Islet precursor cell (in vitro differentiated cells): ENCODE measurements around the gene HHIP.

Source experiments
- DNase-seq: peaks from one replicate; pipeline ENCODE4 v3.0.0-alpha.2; 2018

HHIP gene

GRCh38 chr4:144658015-144658567 is 12.1 kb downstream of the HHIP start:
- DNase-seq = no peak

GRCh38 chr4:144658903-144659302 is 12.9 kb downstream of the HHIP start:
- no peak for DNase-seq

DNA sequence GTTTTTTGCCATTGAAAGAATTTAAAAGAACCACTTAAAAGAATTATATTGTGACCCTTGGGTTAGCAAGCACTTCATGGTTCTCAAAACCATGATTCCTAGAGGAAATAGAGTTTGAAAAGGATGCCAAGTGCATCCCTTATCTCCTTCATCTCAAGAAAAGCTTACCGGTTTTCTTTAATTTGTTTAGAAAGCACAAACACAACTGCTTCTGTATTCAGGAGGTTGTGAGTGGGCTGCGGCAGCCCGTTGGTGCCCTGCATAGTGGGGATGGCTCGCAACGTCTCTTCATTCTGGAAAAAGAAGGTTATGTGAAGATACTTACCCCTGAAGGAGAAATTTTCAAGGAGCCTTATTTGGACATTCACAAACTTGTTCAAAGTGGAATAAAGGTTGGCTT is 13.5 kb downstream of the HHIP start:
- DNase-seq = no peak

DNA sequence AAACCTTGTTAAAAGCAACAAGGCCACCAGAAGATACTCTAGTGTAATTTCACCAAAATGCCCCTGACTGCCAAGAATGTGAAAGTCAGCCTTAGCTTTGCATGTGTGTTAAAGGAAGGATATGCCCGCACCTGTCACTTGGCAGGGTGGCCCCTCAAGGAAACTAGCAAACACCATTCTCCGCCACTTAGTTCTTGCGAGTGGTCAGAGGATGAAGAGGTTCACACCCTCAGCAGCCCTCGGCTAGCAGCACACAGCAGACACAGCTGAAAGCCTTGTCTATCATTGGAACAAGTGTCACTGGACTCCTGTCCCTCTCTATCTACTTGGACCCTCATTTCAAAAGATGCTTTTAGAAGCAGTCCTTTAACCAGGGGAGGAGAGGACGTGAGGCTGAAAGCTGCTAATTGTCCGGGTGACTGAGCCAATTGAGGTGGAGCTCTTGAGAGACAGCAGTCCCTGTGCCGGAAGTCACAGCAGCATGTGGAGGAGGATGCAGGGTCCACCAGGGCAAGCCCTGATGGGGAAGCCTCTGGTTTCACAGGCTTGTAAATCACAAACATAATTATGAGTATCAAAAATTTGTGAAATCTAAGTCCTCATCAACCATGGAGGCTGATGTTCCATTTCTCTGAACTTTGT is 18.0 kb downstream of the HHIP start:
- DNase-seq = no peak

- DNase-seq = peak; percentile 54
These were observed 20.7 kb downstream of the HHIP start for GRCh38 chr4:144666539-144667175.

GRCh38 chr4:144667500-144667899 is 21.5 kb downstream of the HHIP start:
- DNase-seq = no peak

GRCh38 chr4:144670776-144671175 is 24.8 kb downstream of the HHIP start:
- DNase-seq = no peak

DNA sequence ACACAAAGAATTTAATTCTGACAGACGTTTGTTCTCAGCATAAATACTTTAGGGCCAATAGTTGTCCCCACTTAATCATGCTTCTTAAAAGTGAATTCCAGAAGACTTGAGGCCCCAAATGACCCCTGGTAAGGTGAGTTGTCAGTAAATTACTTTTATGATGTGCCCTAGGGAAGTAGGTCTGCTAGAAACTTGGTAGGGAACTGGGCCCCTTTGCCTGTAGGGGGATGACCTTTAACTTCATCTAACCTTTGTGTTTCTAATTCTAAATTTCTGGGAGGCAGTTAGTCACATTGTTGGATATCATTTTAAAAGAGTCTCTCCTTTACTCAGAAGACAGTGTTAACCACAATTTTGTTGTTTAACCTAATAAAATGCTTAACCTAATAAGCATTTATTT is 28.8 kb downstream of the HHIP start:
- no peak for DNase-seq

GRCh38 chr4:144681806-144682205 is 35.9 kb downstream of the HHIP start:
- no peak for DNase-seq

- no peak for DNase-seq
These were observed 37.6 kb downstream of the HHIP start for GRCh38 chr4:144683516-144683915.

GRCh38 chr4:144685911-144686310 is 40.0 kb downstream of the HHIP start:
- no peak for DNase-seq

DNA sequence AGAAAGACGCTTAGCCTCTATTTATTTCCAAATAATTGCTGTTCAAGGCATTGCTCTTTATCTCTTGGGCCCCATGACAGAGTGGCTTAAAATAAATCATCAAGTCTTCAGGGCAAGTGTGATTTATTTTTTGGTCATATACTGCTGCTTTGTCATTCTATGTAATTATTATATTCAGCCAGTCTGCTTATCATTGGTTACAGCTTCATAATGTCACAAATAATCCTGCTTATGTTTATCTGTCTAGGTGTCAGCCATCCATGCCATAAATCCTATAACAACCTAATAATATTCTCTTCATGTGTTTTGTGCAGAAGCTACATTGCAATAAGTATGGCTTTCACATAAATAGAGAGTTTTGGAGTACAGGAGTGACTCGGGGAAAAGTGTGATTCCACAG is 41.0 kb downstream of the HHIP start:
- no peak for DNase-seq

- no peak for DNase-seq
These were observed 41.5 kb downstream of the HHIP start for GRCh38 chr4:144687466-144687865.

DNA sequence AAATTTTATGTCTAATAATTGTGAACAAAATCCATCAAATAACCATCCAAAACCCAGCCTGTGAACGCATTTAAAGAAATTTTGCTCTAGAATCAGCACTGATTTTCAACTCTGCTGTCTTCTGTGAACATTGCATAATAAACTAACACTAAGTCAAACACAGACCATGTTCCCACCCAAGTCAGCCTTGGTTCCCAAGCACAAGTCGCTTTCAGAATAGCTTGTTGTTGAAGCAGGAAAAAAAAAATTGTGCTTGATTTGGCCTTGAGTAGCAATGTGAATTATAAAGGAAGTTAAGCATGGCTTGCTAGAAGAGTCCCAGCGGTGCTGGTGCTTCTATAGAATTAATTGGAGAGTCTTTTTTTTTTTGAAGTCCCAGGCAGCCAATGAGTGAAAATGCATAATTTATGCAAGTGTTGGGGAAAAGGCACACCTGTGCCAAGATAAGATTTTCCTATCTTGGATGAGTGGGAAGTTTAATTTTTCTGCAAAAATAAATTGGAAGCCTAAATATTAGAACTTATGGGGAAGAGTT is 42.1 kb downstream of the HHIP start:
- DNase-seq = no peak

GRCh38 chr4:144689125-144689524 is 43.2 kb downstream of the HHIP start:
- no peak for DNase-seq

DNA sequence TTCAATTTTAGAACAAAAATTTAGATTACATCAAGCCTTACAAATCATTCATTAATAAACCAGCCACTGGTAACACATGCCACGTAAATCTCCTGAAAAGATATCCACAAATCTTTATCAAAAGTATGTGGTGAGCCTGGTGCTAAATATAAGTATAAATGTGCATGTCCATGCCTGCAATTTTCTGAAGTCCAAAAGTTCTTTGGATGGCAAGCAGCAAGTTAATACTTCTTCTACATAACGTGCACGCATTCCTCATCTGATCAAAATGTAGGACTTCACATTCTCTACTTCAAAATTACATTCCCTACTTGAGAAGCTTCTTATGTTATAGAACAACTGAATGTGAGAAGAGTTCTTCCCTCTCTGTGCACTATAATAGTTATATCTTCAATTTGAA is 49.8 kb downstream of the HHIP start:
- DNase-seq = no peak

GRCh38 chr4:144696376-144696775 is 50.4 kb downstream of the HHIP start:
- no peak for DNase-seq

DNA sequence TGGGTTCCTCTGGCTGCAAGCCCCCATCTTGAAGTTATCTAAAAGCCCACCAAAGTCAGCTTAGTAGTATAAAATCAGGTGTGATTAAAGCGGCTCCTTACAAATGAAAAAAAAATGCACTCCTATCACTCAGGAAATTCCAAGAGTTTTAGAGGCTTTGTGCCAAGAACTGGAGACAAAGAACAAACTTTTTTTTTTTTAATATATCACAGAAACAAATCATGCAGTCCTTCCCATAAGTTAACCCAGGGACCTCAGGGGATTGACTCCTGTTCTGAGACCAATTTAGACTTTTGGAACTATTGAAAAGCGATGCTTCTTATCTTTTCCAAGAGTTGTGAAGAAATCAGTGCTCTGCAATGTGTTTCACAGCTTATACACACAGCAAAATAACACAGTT is 53.6 kb downstream of the HHIP start:
- no peak for DNase-seq

DNA sequence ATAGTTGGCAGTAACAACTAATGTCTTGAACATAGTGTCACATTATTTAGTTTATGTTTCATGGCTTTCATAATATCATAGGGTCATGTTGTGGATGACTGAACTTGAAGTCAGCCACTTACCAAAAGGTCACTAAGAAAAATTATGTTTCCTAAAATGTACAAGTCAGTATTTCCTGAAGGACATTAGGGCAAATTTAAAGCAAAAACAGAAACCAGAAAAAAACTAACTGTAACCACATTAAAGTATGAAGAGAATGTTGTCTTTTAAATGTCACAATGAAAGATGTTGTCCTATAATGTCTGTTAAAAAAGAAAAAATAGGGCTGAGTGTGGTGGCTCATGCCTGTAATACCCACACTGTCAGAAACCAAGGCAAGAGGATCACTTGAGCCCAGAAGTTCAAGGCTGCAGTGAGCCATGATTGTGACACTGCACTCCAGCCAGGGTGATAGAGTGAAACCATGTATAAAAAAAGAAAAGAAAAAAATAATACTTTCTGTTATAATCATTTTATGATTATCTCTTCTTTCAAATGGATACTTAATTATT is 55.8 kb downstream of the HHIP start:
- DNase-seq = no peak

GRCh38 chr4:144703494-144703893 is 57.5 kb downstream of the HHIP start:
- no peak for DNase-seq

GRCh38 chr4:144705601-144706590 is 59.9 kb downstream of the HHIP start:
- no peak for DNase-seq

DNA sequence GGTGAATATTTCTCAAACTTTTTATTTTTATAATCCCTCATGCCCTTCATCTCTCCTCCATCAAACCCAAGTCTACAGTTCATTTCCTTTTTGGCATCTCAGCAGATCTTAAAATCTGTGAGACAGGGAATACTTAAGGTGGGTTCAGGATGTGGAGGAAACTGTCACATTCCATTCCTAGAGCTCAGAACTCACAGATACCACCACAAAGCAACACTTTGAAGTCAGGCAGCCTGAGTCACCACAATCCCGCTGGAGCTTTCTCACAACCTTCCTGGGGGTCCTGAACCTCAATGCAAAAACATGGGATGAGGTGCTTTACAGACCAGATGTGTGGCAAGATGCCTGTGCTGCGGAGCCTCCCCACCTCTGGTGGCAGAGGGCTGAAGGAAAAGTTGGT is 63.2 kb downstream of the HHIP start:
- peak; percentile 91 for DNase-seq
